GM12874 (cell line): ENCODE measurements around the gene DLL4.

Experiments used
- CTCF ChIP-seq: IDR thresholded peaks from 2 replicates; pipeline ENCODE4 v1.5.1; 2011; ENCODE audit warnings: low read depth, mild to moderate bottlenecking, control low read depth, low read length, moderate library complexity; ENCODE audit not compliant: insufficient read depth

The DLL4 gene

GRCh38 chr15:40956541-40956982, 27.4 kb downstream of the DLL4 start:
- no peak for TF ChIP-seq CTCF

GRCh38 chr15:40957041-40957555, 28.0 kb downstream of the DLL4 start:
- no peak for TF ChIP-seq CTCF

GRCh38 chr15:40957581-40958051, 28.5 kb downstream of the DLL4 start:
- TF ChIP-seq CTCF: no peak

GRCh38 chr15:40958146-40958545, 29.0 kb downstream of the DLL4 start:
- no peak for TF ChIP-seq CTCF

DNA sequence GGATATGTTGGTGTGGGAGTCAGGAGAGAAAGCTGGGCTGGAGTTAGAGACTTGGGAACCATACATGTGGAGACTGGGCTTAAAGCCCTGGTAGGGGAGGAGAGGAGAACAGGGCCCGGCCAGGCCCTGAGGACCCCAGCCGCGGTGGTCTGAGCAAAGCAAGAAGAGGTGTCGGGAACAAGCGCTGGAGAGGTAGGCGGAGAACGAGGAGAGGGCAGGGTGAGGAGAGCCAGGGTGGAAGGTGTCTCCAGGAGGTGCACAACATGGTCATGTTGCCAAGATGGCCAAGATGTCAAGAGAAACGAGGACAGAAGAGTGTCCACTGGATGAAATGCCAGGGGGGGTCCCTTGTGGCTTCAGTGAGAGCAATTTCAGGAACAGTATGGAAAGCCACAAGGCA, 29.6 kb downstream of the DLL4 start:
- no peak for TF ChIP-seq CTCF

DNA sequence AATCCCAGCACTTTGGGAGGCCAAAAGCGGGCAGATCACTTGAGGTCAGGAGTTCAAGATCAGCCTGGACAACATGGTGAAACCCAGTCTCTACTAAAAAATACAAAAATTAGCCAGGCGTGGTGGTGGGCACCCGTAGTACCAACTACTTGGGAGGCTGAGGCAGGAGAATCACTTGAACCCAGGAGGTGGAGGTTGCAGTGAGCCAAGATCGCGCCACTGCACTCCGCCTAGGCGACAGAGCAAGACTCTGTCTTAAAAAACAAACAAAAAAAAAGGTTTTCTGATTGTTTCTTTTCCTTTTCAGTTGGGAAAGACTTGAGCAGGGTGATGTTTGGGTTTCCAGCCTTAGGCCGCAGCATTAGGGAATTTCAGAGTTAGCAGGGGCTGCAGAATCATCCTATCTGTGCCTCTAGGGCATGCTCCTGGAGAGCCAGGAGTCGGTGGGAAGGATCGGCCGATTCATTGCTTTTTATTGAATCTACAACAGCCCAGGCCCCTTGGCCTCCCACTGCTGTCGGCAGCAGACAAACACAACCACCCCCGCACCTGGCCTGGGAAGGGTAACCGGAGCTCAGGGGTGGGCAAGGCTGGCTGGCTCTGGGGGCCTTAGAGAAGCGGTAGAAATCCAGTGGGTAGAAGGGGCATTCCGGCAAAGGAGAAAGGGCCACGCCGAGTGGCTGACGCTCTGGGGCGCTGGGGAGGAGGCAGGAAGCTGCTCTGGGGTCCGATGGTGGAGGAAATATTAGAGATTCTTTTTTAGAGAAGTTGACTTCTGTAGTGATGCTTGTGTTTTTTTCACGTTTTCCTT, 30.4 kb downstream of the DLL4 start:
- no peak for TF ChIP-seq CTCF

DNA sequence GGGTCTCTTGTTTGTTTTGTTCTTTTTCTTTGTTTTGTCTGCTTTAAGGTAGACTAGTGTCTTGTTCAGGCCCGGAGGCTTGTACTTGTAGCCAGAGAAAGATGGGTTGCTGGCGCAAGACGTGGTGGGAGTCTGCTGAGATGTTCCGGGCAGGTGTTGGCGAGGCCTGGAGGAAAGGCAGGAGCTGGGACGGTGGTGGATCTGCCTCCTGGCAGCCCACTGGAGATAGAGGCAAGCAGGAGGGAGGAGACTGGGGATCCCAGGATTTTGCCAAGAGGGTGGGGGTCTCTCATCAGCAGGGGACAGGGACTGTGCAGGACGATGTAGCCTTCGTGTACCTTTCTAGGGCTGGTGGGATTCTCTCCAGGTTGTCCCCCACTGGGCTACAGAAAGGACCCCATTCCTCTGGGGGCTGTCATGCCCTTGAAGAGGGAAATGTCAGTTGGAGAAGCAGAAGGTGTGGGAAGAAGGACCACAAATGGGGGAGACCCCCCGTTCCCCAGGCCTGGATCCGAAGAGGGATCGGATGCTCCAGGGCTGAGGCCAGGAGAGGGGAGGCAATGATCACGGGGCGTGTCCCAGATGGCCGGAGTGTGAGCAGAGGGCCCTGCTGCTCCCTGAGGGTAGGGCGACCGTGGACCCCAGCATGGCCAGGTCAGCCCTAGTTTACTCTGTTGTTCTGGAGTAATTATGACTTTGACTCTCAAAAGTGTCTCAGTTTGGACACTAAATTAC, 31.2 kb downstream of the DLL4 start:
- no peak for TF ChIP-seq CTCF
